ELR (cell line): Measurements from ENCODE around the gene KAT5.
"Not testable (repeated sequence)": the region's sequence is repeated elsewhere in the genome, so short reads cannot be mapped to it uniquely, and the experiment has no call there.

Source experiments
- DNase-seq: peaks from one replicate; pipeline ENCODE4 v3.0.0-alpha.2; 2015; ENCODE audit warnings: low read depth

Gene KAT5

DNA sequence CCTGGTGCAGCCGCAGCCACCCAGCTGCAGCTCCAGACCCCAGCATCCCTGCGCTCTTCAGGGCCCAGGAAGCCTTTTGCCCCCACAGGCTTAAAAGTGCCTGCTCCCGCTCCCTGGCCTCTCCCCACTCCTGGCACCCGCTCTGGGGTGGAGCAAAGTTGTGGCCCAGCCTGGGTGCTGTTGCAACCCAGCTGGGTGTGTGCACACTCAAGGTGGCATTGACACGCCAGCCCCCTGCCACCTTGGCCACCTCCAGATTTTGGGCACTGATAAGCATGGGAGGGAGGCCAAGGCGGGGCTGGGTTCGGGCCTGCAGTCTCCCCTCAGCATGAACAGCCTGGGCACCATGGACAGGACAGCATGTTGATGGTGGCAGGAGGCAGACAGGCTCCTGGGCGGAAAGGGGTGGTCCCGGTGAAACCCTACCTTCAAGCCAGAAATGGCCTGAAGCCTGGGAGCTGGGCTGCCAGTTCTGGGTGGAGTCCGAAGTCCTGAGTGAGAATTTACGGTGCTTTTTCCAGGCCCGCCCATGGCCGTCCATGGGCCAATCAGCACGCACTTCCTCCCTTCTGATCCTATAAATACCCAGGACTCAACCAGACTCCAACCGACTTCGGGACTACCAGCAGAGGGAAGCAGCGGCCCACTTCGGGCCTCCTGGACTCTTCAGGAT, 32.1 kb downstream of the KAT5 start:
- DNase-seq: peak; percentile 50

DNA sequence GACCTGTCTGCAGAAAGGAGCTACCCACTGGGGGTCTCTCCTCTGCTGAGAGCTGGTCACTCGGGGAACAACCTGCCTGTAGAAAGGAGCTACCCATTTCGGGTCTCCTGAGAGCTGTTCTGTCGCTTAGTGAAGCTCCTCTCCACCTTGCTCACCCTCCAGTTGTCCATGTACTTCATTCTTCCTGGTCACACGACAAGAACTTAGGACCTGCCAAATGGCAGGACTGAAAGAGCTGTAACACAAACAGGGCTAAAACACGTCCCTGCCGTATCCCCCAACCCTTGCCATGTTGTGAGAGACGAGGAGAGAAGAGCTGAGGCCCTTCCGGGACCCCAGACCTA, 32.6 kb downstream of the KAT5 start:
- no peak for DNase-seq

DNA sequence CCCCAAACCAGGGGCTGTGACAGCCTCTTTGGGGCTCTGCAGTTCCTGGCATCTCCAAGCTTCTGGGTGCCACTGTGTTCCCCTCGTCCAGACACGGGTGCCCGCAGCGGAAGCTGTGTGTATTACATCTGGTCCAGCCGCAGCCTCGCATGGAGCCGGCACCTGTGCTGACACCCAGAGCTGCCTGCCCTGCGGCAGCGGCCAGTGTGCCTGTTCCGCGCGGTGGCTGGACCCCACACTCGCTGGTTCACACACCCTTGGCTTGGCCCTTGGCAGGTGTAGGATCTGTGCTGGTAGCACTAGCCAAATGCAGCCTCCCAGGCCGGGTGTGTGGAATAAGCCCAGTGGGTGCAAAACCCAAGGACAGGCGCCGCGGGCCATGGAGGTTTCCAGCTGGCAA, 33.0 kb downstream of the KAT5 start:
- DNase-seq: no peak

DNA sequence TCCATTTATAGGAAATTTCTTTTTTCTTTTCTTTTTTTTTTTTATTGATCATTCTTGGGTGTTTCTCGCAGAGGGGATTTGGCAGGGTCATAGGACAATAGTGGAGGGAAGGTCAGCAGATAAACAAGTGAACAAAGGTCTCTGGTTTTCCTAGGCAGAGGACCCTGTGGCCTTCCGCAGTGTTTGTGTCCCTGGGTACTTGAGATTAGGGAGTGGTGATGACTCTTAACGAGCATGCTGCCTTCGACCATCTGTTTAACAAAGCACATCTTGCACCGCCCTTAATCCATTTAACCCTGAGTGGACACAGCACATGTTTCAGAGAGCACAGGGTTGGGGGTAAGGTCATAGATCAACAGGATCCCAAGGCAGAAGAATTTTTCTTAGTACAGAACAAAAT, 50.1 kb downstream of the KAT5 start:
- DNase-seq: not testable (repeated sequence)

DNA sequence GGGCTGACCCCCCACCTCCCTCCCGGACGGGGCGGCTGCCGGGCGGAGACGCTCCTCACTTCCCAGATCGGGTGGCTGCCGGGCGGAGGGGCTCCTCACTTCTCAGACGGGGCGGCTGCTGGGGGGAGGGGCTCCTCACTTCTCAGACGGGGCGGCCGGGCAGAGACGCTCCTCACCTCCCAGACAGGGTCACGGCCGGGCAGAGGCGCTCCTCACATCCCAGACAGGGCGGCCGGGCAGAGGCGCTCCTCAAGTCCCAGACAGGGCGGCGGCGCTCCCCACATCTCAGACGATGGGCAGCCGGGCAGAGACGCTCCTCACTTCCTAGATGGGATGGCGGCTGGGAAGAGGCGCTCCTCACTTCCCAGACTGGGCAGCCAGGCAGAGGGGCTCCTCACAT, 50.8 kb downstream of the KAT5 start:
- not testable (repeated sequence) for DNase-seq

DNA sequence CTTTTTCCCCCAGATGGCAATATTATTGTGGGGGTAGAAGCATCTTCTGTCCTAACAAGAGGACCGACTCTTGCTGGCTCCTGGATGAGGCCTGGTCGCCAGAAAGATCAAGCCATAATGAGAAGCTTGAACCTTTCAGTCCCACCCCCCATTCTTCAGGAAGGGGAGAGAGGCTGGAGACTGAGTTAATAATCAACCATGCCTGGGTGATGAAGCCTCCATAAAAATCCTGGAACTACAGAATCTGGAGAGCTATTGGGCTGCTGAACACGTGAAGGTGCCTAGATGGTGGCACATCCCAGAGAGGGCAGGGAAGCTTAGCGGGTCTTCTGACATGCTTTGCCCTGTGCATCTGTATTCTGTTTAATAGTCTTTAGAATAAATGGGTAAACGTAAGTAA, 52.4 kb downstream of the KAT5 start:
- DNase-seq: no peak

DNA sequence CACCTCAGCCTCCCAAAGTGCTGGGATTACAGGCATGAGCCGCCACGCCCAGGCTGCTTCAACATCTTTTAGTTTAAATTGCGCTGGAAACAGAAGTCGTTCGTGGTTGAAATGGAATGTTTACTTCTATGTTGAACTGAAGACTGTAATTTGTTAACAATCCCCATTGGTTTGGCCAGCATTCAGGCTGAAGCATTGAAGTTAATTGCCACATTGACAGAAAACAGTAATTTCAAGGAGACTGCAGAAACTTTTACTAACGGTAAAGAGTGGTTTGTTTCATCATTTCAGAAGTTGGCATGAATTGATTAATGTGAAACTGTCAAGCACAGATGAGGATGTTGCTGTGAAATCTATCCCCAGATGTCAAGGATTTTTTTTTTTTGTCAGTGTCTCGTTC, 54.5 kb downstream of the KAT5 start:
- DNase-seq: no peak

DNA sequence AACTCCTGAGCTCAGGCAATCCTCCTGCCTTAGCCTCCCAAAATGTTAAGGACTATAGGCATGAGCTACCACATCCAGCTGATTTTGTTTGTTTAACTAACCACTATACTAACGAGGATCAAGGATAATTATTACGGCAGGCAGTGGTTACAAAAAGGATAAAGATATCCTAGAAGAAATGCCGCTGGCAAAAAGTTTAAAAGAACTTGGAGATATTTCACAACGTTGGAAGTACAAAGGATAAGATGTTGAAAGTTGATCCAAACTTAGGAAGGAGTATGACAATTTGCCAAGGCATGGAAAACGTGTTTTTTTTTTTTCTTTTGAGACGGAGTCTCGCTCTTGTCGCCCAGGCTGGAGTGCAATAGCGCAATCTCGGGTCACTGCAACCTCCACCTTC, 55.4 kb downstream of the KAT5 start:
- no peak for DNase-seq

DNA sequence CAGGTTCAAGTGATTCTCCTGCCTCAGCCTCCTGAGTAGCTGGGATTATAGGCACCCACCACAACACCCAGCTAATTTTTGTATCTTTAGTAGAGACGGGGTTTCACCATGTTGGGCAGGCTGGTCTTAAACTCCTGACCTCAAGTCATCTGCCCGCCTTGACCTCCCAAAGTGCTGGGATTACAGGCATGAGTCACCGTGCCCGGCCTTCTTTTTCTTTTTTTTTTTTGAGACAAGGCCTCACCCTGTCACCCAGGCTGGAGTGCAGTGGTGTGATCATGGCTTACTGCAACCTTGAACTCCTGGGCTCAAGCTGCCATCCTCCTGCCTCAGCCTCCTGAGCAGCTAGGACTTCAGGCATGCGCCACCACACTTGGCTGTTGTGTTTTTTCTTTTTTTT, 55.8 kb downstream of the KAT5 start:
- not testable (repeated sequence) for DNase-seq
